GM23248 (cell line): ENCODE measurements around the gene LBR. TPM values are rescaled to one million over a fixed set of nuclear protein-coding genes. Genes with fewer than 3 reads are reported as not detected.
"Not testable (repeated sequence)": the region's sequence is repeated elsewhere in the genome, so short reads cannot be mapped to it uniquely, and the experiment has no call there.

Experiments
- DNase-seq: peaks from one replicate; pipeline ENCODE4 v3.0.0-alpha.2; 2015
- H2AFZ ChIP-seq: fragments of 200-600 bp; sonication (generic); 2 replicates; pipeline ENCODE4 v1.6.1; 2016; ENCODE audit warnings: antibody characterized with exemption
- H3F3A ChIP-seq: fragments of 200-600 bp; sonication (generic); 2 replicates; pipeline ENCODE4 v1.6.1; 2016; ENCODE audit warnings: mild to moderate bottlenecking, antibody characterized with exemption, mixed run types; ENCODE audit not compliant: insufficient read depth
- H3K27ac ChIP-seq: fragments of 200-600 bp; sonication (generic); 2 replicates; pipeline ENCODE4 v1.5.1; 2016; ENCODE audit warnings: mild to moderate bottlenecking
- H3K27me3 ChIP-seq: fragments of 200-600 bp; sonication (generic); replicated peaks from 2 replicates; pipeline ENCODE4 v1.6.1; 2016; ENCODE audit warnings: mild to moderate bottlenecking; ENCODE audit not compliant: insufficient read depth
- H3K36me3 ChIP-seq: fragments of 200-600 bp; sonication (generic); 2 replicates; pipeline ENCODE4 v1.6.1; 2016; ENCODE audit warnings: low read depth, mild to moderate bottlenecking
- H3K4me1 ChIP-seq: fragments of 200-600 bp; sonication (generic); 2 replicates; pipeline ENCODE4 v1.6.1; 2016; ENCODE audit warnings: mild to moderate bottlenecking; ENCODE audit not compliant: insufficient read depth
- H3K4me2 ChIP-seq: fragments of 200-600 bp; sonication (generic); one replicate; pipeline ENCODE4 v1.6.1; 2016; ENCODE audit warnings: mild to moderate bottlenecking; ENCODE audit not compliant: unreplicated experiment
- H3K4me3 ChIP-seq: fragments of 200-600 bp; sonication (generic); 2 replicates; pipeline ENCODE4 v1.5.1; 2016; ENCODE audit warnings: mild to moderate bottlenecking
- H3K79me2 ChIP-seq: fragments of 200-600 bp; sonication (generic); 2 replicates; pipeline ENCODE4 v1.6.1; 2016; ENCODE audit warnings: mild to moderate bottlenecking; ENCODE audit not compliant: insufficient read depth
- H3K9ac ChIP-seq: fragments of 200-600 bp; sonication (generic); 2 replicates; pipeline ENCODE4 v1.6.1; 2016; ENCODE audit warnings: mild to moderate bottlenecking
- H3K9me2 ChIP-seq: fragments of 200-600 bp; sonication (generic); 2 replicates; pipeline ENCODE4 v1.6.1; 2016; ENCODE audit warnings: mixed run types, mild to moderate bottlenecking, moderate library complexity; ENCODE audit not compliant: insufficient read depth
- H3K9me3 ChIP-seq: fragments of 200-600 bp; sonication (generic); one replicate; pipeline ENCODE4 v1.6.1; 2017; ENCODE audit warnings: low read depth
- H4K20me1 ChIP-seq: fragments of 200-600 bp; sonication (generic); 2 replicates; pipeline ENCODE4 v1.6.0; 2016; ENCODE audit not compliant: insufficient read depth
- EZH2 ChIP-seq: fragments of 200-600 bp; sonication (generic); IDR thresholded peaks from 2 replicates; pipeline ENCODE4 v1.6.1; 2018; ENCODE audit warnings: antibody characterized with exemption, mild to moderate bottlenecking; ENCODE audit not compliant: insufficient read depth, poor library complexity, severe bottlenecking
- EZH2phosphoT487 ChIP-seq: fragments of 200-600 bp; sonication (generic); IDR thresholded peaks from 2 replicates; pipeline ENCODE4 v1.6.1; 2018; ENCODE audit warnings: antibody characterized with exemption, moderate library complexity, mild to moderate bottlenecking, low read depth; ENCODE audit not compliant: insufficient read depth
- WGBS, 2 experiments: methylation state at CpG; one replicate each; pipeline ENCODE4 v1.1.6; 2015 to 2017; ENCODE audit warnings: low lambda C conversion rate in 2 of 2, low coverage in 1 of 2; ENCODE audit errors: missing lambda C conversion rate in 2 of 2; 5-methylcytosine and 5-hydroxymethylcytosine counted together
- in situ Hi-C: fragments of 300-500 bp; cut with MboI; formaldehyde crosslinking; loops from 2 replicates; pipeline ENCODE4 v1.15.0; 2020
- polyA plus RNA-seq: library from polyadenylated mRNA; unstranded; fragments of >200 nt; fragmentation: Nextera tagmentation; extraction: Ambion mirVana; gene quantifications from 2 replicates; pipeline ENCODE4 v1.2.1, GENCODE V29; 2016
- total RNA-seq: library from RNA; depleted of rRNA; stranded (reverse); fragments of >200 nt; shearing (Covaris generic); gene quantifications from 2 replicates; pipeline ENCODE4 v1.2.3, GENCODE V29; 2014

LBR gene
- total and polyA plus RNA-seq, 2 experiments from 2014 or later: 12.3 to 16.8 TPM

GRCh38 chr1:225388372-225388771 is 39.5 kb downstream of the LBR start:
- Histone ChIP-seq H3K27me3 (no peaks in the 10 kb centered on the region), H3K9me2 (no peaks in the 10 kb centered on the region), H3K27ac (no peak overlapping the region), H4K20me1 (no peaks in the 10 kb centered on the region), H3K79me2 (no peaks in the 10 kb centered on the region), H3K36me3 (no peaks in the 10 kb centered on the region), H3K9me3 (no peaks in the 10 kb centered on the region), H3K4me3 (no peak overlapping the region), H2AFZ (no peak overlapping the region), H3K4me1 (no peaks in the 10 kb centered on the region), H3K9ac (no peak overlapping the region), H3K4me2 (no peak overlapping the region), H3F3A (no peaks in the 10 kb centered on the region; the same call in 1 of the 2 replicates)
- WGBS, 2 experiments: 55 to 56% methylated on average over 4 of the region's 4 CpGs
- in situ Hi-C loops: no loop called here
- no peak for TF ChIP-seq EZH2
- no peak for TF ChIP-seq EZH2phosphoT487
- peak; percentile 32 for DNase-seq

DNA sequence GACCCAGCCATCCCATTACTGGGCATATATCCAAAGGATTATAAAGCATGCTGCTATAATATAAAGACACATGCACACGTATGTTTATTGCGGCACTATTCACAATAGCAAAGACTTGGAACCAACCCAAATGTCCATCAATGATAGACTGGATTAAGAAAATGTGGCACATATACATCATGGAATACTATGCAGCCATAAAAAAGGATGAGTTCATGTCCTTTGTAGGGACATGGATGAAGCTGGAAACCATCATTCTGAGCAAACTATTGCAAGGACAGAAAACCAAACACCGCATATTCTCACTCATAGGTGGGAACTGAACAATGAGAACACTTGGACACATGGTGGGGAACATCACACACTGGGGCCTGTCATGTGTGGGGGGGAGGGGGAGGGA is 41.0 kb downstream of the LBR start:
- H3K79me2 ChIP-seq, in situ Hi-C loops: not testable (repeated sequence)

DNA sequence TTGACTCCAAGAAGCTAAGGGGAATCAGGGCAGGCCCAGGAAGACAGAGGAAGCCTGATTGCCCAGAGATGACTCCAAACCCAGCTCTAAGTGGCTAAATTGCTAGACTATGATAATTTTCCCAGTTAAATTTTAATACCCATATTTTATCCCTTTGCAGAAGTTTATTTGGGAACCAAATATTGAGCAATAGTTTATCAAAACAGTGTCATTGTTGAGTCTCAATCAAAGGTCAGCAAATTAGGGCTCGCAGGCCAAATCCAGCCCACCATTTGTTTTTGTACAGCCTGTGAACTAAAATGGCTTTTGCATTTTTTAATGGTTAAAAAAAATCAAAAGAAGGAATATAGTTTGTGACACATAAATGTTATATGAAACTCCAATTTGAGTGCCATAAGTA is 47.1 kb downstream of the LBR start:
- Histone ChIP-seq H3F3A (no peaks in the 10 kb centered on the region), H3K27ac (no peak overlapping the region), H3K9me3 (no peaks in the 10 kb centered on the region), H3K4me1 (no peaks in the 10 kb centered on the region), H3K36me3 (no peaks in the 10 kb centered on the region), H4K20me1 (no peaks in the 10 kb centered on the region), H3K79me2 (no peaks in the 10 kb centered on the region), H2AFZ (no peak overlapping the region), H3K9ac (no peak overlapping the region), H3K27me3 (no peaks in the 10 kb centered on the region), H3K9me2 (no peaks in the 10 kb centered on the region), H3K4me3 (no peak overlapping the region), H3K4me2 (no peak overlapping the region)
- WGBS, 2 experiments: 73 to 85% methylated on average over 1 of the region's 1 CpG
- no peak for TF ChIP-seq EZH2
- TF ChIP-seq EZH2phosphoT487: no peak
- no peak for DNase-seq
- in situ Hi-C loops: no loop called here

More for the DNA sequence above, 41.0 kb downstream of the LBR start:
- not testable (repeated sequence) for H3K4me2 ChIP-seq, H3K27ac ChIP-seq, H3K27me3 ChIP-seq, H3K9me3 ChIP-seq, H2AFZ ChIP-seq, H3F3A ChIP-seq, H4K20me1 ChIP-seq, H3K36me3 ChIP-seq, H3K4me1 ChIP-seq, H3K4me3 ChIP-seq, H3K9me2 ChIP-seq, H3K9ac ChIP-seq, DNase-seq
- WGBS, 2 experiments: 57 to 80% methylated on average over 3 of the region's 3 CpGs

- Histone ChIP-seq H2AFZ (no peak overlapping the region), H3K9ac (no peak overlapping the region), H3K4me2 (no peak overlapping the region), H3K9me2 (no peaks in the 10 kb centered on the region), H3K27me3 (no peaks in the 10 kb centered on the region), H4K20me1 (no peaks in the 10 kb centered on the region), H3K79me2 (no peaks in the 10 kb centered on the region), H3K36me3 (no peaks in the 10 kb centered on the region), H3K4me1 (no peaks in the 10 kb centered on the region), H3K4me3 (no peak overlapping the region), H3K9me3 (no peaks in the 10 kb centered on the region), H3K27ac (no peak overlapping the region), H3F3A (no peaks in the 10 kb centered on the region)
- in situ Hi-C loops: no loop called here
- TF ChIP-seq EZH2 (no peak), EZH2phosphoT487 (no peak)
- DNase-seq: peak; percentile 78
- WGBS, 2 experiments: 13 to 25% methylated on average over 9 to 10 of the region's 10 CpGs
Measured at GRCh38 chr1:225378880-225379279, 49.0 kb downstream of the LBR start.

- WGBS, 2 experiments: 50 to 52% methylated on average over 4 of the region's 4 CpGs
Measured at GRCh38 chr1:225374996-225375395, 52.8 kb downstream of the LBR start.

More at GRCh38 chr1:225374996-225375395, 52.8 kb downstream of the LBR start:
- in situ Hi-C loops: no loop called here
- Histone ChIP-seq H3K27me3 (no peaks in the 10 kb centered on the region), H3K4me2 (no peak overlapping the region), H4K20me1 (no peaks in the 10 kb centered on the region), H3K9me3 (no peaks in the 10 kb centered on the region), H3K36me3 (no peaks in the 10 kb centered on the region), H3K9me2 (no peaks in the 10 kb centered on the region), H3K4me1 (no peaks in the 10 kb centered on the region), H3K79me2 (no peaks in the 10 kb centered on the region), H3K9ac (no peak overlapping the region), H3F3A (no peaks in the 10 kb centered on the region), H2AFZ (no peak overlapping the region), H3K27ac (no peak overlapping the region), H3K4me3 (no peak overlapping the region)
- DNase-seq: no peak
- TF ChIP-seq EZH2phosphoT487 (no peak), EZH2 (no peak)
